GM18508 (cell line): ENCODE measurements around the gene NECAB2.

ENCODE experiments used
- ATAC-seq: cut with Tn5 transposase; IDR thresholded peaks from one replicate; pipeline ENCODE4 v1.9.1; 2021; ENCODE audit warnings: moderate number of reproducible peaks; ENCODE audit not compliant: insufficient read depth, unreplicated experiment

NECAB2 gene

DNA sequence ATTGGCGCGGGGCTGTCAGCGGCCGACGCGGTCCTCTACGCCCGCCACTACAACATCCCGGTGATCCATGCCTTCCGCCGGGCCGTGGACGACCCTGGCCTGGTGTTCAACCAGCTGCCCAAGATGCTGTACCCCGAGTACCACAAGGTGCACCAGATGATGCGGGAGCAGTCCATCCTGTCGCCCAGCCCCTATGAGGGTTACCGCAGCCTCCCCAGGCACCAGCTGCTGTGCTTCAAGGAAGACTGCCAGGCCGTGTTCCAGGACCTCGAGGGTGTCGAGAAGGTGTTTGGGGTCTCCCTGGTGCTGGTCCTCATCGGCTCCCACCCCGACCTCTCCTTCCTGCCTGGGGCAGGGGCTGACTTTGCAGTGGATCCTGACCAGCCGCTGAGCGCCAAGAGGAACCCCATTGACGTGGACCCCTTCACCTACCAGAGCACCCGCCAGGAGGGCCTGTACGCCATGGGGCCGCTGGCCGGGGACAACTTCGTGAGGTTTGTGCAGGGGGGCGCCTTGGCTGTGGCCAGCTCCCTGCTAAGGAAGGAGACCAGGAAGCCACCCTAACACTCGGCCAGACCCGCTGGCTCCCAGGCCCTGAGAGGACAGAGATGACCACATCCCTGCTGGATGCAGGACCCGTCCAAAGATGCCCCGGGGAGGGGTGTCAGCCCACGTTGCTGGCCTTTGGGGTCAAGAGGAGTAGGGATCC, 2.4 kb upstream of the NECAB2 start:
- no peak for ATAC-seq

DNA sequence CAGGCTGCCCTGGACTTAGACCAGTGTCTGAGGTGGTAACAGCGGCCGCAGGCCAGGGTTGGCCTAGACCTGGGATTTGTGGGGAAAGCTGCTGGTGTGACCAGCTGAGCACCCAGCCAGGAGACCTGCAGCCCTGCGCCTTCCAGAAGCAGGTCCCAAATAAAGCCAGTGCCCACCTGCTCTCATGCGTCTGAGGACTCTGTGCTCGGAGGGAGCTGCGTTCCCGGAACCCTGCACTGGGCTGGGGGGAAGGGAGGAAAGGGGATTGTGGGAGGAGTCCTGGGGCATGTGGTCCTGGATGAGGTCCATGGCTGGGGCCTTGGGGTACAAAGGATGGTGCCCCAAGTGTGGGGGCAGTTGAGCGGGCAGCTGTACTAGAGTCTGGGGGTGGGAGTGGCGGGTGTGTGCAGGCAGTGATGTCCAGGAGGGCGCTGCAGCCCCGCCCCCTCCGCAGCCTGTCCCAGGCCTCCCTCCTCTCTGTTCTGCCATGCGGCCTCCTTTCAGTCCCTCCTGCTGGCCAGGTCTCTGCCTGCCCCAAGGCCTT, 1.8 kb upstream of the NECAB2 start:
- no peak for ATAC-seq

DNA sequence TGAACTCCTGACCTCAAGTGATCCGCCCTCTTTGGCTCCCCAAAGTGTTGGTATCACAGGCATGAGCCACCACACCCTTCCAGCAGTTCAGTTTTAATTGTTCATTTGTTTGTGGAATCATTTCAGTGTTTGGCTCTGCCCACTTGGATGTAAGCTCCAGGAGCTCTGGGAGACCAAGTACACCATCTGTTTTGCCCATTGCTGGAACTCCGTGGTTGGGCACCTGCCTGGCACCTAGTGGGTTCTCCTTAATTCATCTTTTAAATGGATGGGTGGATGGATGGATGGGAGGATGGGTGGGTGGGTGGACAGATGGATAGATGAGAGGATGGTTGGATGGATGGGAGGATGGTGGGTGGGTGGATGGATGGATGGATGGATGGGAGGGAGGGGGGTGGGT, 953 bp upstream of the NECAB2 start:
- ATAC-seq, result no peak

DNA sequence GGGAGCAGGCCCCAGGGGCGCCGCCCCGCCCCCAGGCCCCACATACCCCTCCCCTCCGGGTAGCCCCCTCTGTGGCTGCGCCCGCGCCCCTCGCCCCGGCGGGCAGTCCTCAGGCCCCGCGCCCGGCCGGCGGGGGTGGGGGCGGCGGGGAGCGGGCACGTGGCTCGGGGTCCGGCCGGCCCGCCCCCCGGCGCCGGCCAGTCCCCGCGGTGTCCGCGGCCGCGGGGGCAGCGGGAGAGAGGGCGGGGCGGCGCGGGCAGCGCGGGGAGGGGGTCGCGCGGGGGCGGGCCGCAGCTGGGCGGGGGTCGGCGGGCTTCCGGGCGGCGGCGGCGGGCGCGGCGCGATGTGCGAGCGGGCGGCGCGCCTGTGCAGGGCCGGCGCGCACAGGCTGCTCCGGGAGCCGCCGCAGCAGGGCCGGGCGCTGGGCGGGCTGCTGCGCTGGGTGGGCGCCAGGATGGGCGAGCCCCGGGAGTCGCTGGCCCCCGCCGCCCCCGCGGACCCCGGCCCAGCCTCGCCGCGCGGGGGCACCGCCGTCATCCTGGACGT, 335 bp downstream of the NECAB2 start:
- no peak for ATAC-seq

DNA sequence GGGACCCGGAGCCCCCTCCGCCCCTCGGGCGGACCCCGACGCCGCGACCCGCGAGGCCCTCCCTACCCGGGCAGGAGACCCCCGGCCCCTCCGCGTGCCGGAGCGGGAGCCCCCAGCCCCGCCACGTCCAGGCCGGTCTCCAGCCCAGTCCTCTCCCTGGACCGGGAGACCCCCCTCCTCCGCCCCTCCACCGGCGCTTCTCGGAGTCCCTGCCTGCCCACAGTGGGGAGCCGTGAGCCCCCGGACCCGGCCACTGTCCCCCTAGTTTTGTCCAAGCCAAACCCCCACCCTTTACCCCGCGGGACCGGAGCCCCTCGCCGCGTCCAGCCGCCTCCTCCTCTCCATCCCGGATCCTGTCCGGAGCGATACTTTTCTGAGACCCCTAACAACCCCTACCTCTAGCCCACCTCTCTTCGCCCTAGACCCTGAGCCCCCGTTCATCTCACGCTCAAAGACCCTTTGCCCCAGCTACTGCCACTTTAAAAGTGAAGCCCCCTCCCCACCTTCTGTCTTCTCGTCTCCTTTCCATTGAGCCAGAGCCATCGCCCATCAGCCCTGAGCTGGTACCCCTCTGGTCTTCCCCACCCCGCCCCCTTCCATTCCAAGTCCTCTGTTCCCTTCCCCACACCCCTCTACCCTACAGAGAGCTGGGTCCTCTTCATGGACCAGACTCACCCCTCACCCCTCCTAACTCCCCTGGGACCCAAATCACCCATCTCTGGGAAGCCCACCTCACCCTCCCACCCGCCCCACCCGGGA, 1.0 kb downstream of the NECAB2 start:
- no peak for ATAC-seq

DNA sequence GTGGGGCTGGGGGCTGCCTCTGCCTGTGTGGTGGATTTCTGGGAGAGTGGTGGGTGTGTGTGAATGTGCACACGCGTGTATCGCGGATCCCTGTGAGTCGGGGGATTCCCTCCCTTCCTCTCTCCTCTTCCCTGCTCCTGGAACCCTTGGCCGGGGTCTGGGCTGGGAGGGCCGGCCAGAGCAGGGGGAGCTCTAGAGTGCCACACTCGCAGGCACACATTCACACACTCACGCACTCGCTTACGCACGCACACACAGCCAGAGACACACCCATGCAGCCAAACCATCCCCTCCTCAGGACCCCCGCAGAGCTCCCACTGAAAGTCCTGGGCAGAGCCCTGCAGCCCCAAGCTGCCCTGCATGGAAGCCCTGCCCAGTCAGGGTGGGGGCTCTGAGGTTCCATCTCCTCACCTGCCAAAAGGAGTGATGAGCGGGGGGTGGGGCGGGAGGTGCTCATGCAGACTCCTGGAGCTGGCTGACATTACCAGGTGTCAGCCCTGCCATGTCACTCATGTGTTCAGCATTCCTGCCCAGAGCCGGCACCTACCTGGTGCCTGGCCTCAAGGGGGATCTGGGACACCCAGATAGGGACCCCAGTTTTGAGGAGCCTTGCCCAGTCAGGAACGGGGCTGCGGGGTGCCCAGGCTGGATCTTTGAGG, 1.9 kb downstream of the NECAB2 start:
- no peak for ATAC-seq

DNA sequence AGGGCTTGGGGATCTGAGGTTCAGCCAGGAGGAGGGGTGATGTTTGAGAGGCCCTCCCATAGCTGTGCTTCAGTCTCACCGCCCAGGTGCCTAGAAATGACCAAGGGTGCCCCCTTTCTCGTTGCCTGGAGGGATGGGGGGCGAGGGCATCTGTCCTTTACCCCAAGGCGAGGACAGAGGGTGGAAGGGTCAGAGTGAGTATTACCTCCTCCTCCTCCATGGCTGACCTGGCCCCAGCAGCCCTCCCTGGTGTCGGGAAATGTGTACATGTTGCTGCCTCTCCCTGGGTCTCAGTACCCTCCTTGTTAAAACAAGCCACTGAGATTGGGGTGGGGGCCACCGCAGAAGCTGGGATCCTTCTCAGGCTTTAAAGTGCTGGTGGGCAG, 2.4 kb downstream of the NECAB2 start:
- ATAC-seq, result no peak

DNA sequence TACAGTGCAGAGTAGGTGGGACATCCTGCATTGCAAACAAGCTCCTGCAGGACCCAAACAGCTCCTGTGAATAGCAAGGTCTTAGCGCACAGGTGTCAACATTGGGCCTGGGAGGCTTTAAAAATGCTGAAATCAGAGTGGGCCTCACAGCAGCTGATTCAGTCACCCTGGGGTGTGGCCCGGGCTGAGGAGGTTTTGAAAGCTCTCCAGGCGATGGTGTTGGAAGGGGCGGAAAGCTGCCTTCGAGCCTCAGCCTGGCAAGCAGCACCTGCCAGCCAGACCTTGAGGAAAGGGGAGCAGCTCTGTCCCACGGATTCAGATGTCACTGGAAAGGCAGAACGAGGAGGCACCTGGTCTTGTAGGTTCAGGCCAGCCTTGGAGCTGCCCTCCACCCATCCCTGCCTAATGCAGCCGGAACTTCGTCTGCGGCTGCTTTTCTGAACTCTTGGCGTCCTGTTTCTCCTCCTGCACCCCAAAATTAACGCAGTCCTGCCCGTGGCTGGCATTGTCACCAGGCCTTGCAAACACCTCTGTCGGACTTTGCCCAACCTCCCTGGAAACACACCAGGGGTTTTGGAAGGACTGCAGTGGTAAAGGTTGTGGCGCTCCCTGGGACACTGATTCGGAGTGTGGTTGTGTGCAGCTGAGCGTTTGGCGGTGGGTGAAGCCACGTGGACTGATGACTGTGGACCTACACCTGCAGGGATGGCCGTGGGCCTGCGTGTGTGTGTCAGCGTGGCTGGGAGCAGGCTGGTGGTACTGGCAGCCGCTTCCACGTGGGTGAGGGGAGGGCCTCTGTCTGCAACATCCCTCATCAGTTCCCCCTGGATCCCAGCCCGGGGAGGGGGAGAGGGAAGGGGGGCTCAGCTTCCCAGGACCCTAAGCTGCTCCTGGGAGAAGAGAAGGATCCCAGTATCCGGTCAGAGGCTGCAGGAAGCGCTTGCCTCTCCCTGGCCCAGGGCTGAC, 3.4 kb downstream of the NECAB2 start:
- no peak for ATAC-seq

DNA sequence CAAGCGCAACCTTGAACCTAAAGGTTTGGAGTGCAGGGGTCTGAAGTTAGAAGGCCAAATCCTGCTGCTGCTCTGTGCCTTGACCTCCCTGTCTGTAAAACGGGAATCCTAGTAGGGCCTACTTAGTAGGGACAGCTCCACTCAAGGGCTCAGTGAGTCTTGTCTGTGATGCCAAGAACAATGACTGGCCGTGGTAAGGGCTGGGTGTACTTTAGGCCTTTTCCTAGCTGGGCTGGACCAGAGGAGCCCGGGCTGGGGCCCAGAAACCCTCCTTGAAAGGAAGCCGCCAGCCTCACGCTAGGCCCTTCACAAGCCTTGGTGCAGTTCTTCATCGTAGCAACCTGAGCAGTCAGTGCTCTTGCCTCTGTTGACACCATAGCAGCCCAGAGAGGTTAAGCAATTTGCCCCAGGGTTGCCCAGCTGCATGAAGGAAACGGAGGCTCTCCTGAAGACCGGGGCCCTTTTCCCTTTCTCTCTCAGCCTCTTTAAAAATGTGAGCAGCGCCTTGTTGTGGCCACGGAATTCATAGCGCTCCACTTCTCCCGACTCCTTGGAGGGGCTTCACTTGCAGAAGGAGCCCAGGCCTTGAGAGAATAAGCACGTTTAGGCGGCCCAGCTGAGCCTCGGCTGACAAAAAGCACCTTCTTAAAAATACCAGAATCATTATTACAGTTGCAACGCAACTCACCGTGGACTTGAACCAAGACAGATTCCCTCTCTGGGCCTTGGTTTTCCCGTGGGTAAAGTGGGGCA, 4.4 kb downstream of the NECAB2 start:
- no peak for ATAC-seq

DNA sequence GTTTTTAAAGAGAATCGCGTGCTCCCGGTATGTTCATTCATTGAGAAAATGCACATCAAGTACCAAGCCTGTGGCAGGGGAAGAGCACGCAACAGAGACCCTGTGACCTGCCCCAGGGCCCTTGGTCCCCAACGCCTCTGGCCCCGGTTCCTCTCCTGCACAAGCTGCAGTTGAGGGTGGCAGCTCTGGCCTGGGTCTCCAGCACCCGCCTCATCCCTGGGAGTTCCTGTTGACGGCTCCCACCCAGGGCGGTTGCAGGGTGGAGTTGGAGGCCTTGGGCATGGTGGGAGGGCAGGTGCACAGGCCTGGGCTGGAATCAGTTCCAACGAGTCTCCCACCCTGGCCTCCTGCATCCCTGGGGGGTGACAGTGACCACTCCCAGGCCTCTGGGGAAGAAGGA, 5.0 kb downstream of the NECAB2 start:
- ATAC-seq, result no peak

DNA sequence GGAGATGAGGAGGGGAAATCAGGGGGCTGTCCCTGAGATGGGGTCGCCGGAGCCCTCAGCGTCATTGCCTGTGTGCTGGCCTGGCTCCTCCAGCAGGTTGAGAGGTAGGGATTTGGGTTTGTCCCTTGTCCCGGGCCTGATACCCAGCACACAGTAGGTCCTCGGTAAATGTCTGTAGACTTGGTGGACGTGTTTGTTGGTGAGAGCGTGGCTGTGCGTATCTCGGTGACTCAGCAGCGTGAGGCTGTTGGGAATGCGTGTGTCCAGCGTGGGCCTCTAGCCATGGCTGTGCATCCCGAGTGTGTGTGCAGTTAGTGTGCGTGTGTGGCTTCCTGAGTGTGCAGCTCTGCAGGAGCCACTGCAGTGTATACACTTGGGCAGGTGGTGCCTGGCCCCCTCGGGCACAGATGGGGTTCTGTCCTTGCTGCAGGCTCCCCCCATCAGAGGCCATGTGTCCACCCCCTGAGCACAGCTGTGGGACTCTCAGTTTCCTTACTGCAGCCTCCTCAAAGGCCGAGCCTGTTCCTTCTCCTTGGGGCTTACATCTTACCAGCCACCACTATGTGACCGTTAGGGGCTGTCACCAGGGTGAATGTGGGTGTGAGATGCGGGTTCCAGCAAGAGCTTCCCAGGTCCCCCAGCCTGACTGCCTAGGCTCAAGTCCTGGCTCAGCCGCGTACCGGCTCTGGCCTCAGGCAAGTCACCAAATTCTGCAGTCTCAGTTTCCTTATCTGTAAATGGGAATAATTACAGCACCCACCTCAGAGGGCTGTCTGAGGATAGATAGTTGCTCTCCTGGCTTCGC, 5.7 kb downstream of the NECAB2 start:
- ATAC-seq, result no peak

DNA sequence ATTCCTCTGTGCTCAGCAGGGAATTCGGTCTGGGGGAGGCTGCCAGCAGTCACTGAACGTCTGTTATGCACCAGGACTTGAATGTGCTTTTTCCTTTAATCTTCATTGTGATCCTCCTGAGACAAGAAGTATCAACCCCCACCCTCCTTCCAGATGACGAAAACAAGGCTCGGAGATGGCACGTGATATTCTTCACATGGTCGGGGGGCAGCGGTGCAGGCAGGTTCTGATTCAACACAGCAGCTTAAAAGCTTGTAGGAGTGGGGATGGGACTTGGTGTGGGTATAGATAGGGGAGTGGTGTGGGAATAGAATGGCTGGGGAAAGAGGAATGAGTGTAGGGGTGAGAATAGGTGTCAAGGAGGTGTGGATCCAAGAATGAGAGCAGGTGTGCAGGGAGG, 6.4 kb downstream of the NECAB2 start:
- no peak for ATAC-seq

DNA sequence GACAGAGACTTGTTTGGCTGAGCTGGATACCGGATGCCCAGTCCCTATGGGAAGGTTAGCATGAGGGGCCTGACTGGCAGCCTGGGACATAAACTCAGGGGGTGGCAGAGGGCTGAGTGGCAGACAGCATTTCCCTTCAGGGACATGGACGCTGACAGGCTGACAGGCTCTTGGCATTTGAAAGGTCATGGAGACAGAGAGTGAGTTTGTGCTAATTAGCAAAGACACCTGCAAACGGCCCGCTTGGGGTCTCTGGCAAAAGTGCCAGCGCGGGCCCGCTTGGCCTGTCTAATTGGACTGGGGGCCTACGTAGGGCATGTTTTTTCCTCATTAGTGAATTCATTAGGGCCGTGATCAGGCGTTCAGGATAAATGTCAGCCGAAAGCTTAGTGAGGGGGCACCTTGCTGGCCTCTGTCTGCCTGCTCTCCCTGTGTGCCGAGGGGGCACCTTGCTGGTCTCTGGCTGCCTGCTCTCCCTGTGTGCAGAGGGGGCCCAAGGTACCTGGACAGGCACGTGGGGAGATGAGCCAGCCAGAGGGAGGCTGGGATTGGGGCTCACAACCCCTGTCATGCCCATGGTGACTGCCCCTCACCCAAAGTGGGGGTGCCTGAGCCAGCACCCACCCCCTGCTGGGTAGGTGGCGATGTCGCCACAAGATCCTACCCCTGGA, 7.7 kb downstream of the NECAB2 start:
- no peak for ATAC-seq

DNA sequence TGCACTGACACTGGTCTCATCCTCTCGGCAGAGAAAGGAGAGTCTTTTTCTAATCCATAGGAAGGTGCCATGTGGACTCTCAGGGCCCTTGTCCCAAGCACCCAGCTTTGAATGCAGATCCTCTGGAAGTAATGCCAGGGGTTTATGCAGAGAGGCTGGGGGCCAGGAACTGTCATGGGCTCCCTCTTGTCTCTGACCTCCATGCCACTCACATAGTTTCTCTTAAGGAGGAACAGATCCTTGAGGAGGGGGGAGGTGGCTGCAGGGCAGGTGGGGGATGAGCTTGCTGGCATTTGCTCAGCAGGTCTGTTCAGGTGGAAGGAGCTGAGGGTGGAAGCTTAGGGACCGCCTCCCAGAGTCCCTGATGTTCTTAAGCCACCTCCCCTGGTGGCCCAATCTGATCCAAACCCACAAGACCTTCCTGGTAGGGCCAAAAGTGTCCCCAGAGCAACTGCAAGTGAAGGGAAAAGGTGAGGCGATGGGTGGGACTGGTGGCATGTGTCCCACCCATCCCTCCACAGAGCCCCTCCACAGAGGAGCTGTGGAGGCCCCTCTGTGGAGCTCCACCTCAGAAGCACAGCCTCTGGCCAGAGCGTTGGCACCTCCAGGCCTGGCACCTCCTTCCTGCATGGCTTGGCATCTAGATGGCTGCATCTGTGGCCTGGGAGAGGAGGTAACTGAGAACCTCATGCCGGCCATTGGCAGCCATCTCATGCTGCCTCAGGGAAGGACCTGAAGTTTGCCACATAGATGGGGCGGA, 9.2 kb downstream of the NECAB2 start:
- no peak for ATAC-seq

DNA sequence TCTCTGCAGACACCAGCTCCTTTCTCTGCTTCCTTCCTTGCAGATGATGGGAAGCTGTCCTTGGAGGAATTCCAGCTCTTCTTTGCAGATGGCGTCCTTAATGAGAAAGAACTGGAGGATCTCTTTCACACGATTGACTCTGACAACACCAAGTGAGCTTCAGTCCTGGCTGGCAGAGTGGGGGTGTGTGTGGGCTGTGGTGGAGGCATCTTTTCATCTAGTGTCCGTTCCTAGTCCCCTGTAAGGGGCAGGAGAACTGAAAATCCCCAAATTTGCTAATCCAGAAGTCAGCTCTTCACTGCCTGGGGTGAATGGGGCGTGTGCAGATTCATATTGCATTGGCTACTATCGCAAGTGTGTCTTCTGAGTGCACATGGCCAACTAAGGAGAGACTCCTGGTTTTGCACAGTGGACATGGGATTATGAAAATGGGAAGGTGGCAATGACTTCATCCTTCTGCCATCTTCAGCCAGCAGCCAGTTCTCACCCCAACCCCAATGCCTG, 10.4 kb downstream of the NECAB2 start:
- ATAC-seq, result no peak

DNA sequence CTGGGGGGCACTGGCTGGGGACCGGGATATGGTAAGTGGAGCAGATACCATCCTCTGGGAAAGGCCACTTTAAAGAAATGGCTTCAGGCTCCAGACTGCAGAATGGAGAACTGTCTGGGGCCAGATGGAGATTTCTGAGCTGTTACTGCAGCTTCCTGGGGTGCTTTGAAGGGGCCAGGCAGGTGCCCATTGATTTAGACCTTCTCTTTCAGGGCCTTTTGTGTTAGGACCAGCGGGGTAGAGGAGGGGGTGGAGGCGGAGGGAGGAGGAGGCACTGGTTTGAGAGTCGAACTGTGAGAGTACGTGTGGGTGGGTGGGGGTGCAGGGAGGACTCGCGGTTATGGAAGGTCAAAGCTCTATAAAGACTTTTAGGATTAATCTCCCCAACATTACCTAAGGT, 11.4 kb downstream of the NECAB2 start:
- no peak for ATAC-seq

DNA sequence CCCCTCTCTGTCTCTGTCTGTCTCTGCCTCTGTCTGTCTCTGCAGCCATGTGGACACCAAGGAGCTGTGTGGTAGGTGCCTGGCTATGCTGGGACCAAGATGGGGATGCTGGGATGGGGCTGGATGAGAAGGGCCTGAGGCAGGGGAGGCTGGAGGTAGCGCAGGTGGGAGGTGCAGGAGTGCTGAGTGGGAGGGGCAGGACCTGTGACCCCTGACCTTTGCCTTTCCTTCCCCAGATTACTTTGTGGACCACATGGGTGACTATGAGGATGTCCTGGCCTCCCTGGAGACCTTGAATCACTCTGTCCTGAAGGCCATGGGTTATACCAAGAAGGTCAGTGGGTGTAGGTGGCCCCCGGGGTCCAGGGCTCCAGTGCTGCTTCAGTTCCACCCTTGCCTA, 12.8 kb downstream of the NECAB2 start:
- ATAC-seq, result no peak
